Measurements from ENCODE around the gene DDX10. TPM values are rescaled to one million over a fixed set of nuclear protein-coding genes. Genes with fewer than 3 reads are reported as not detected.

Gene DDX10
- total and polyA plus RNA-seq, 7 donors, result 12.0 to 41.0 (median 18.2) TPM

GRCh38 chr11:108895579-108896480 lies 231.0 kb downstream of the DDX10 start:
- no peak for DNase-seq
- Histone ChIP-seq H3K27me3 (no peaks in the 10 kb centered on the region), H3K4me1 (no peaks in the 10 kb centered on the region), H3K27ac (no peak overlapping the region), H3K36me3 (no peaks in the 10 kb centered on the region), H3K9me3 (no peaks in the 10 kb centered on the region), H3K4me3 (no peak overlapping the region)
- intact Hi-C loops (cut with DNase I), result no loop called here
- WGBS, 2 donors, result 53 to 70% methylated on average over 8 of the region's 8 CpGs
- no peak for TF ChIP-seq POLR2AphosphoS5 (IDR thresholded peaks at IDR 0.05)
- TF ChIP-seq CTCF (IDR thresholded peaks at IDR 0.05), result no peak
- no peak for TF ChIP-seq EP300 (IDR thresholded peaks at IDR 0.05)
- no peak for TF ChIP-seq POLR2A (IDR thresholded peaks at IDR 0.05)

- H3K4me1 ChIP-seq, result peaks cover 0 to 7% (median 0%) of the 10 kb centered on the region in 4 donors
- no peak overlapping the region for H3K27ac ChIP-seq
- no peaks in the 10 kb centered on the region for H3K9me3 ChIP-seq
- no peak overlapping the region for H3K4me3 ChIP-seq
- no peaks in the 10 kb centered on the region for H3K27me3 ChIP-seq
- TF ChIP-seq EP300 (IDR thresholded peaks at IDR 0.05) (no peak), POLR2AphosphoS5 (IDR thresholded peaks at IDR 0.05) (no peak), CTCF (IDR thresholded peaks at IDR 0.05) (no peak), POLR2A (IDR thresholded peaks at IDR 0.05) (no peak)
- intact Hi-C loops (cut with DNase I), result no loop called here
- DNase-seq, result no peak
- WGBS, 2 donors, result 88 to 92% methylated on average over 1 of the region's 1 CpG
- H3K36me3 ChIP-seq, result no peaks in the 10 kb centered on the region
Observed at GRCh38 chr11:108897071-108897481, 232.2 kb downstream of the DDX10 start.

- TF ChIP-seq POLR2A (IDR thresholded peaks at IDR 0.05) (no peak), POLR2AphosphoS5 (IDR thresholded peaks at IDR 0.05) (no peak), EP300 (IDR thresholded peaks at IDR 0.05) (no peak), CTCF (IDR thresholded peaks at IDR 0.05) (no peak)
- DNase-seq, result no peak
- Histone ChIP-seq H3K9me3 (no peaks in the 10 kb centered on the region), H3K4me1 (peaks cover 0 to 8% (median 0%) of the 10 kb centered on the region in 4 donors), H3K27me3 (no peaks in the 10 kb centered on the region), H3K4me3 (no peak overlapping the region), H3K36me3 (no peaks in the 10 kb centered on the region), H3K27ac (no peak overlapping the region)
- 97 to 98% methylated on average over 5 of the region's 5 CpGs for WGBS, 2 donors
- intact Hi-C loops (cut with DNase I), result no loop called here
Observed at GRCh38 chr11:108897916-108898315, 233.0 kb downstream of the DDX10 start.

GRCh38 chr11:108901359-108901758 lies 236.5 kb downstream of the DDX10 start:
- H3K4me3 ChIP-seq, result no peak overlapping the region
- H3K9me3 ChIP-seq, result no peaks in the 10 kb centered on the region
- intact Hi-C loops (cut with DNase I), result no loop called here
- 88 to 94% methylated on average over 3 of the region's 3 CpGs for WGBS, 2 donors
- DNase-seq, result no peak
- H3K36me3 ChIP-seq, result no peaks in the 10 kb centered on the region
- TF ChIP-seq CTCF (IDR thresholded peaks at IDR 0.05), result no peak
- TF ChIP-seq EP300 (IDR thresholded peaks at IDR 0.05), result no peak
- no peaks in the 10 kb centered on the region for H3K27me3 ChIP-seq
- no peak overlapping the region for H3K27ac ChIP-seq
- peaks cover 0 to 8% (median 0%) of the 10 kb centered on the region in 4 donors for H3K4me1 ChIP-seq
